CD4-positive, alpha-beta T cell treated with Interleukin-17A for 4 hours (primary cell): Measurements from ENCODE around the gene FABP1.

ENCODE experiments used
- DNase-seq: peaks from one replicate; pipeline ENCODE4 v3.0.0-alpha.2; 2020; ENCODE audit warnings: mixed read lengths

The FABP1 gene

DNA sequence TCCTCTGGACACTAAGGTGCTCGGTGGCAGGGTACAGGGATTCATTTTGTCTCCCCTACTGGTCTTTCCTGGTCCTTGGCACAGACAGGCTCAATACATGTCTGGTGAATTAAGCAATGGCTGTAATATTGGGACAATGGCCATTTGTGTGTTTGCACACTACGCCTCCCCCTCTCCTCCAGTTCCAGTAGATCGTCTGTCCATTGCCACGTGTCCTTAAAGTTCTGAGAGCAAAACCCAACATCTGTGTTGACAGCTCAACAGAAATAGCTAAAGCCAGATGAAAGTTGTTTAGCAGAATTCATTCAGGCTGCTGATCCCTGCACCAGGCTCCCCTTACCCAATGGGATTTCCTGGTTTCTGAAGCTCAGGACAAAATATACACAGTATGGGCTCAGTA is 9.0 kb upstream of the FABP1 start:
- no peak for DNase-seq

DNA sequence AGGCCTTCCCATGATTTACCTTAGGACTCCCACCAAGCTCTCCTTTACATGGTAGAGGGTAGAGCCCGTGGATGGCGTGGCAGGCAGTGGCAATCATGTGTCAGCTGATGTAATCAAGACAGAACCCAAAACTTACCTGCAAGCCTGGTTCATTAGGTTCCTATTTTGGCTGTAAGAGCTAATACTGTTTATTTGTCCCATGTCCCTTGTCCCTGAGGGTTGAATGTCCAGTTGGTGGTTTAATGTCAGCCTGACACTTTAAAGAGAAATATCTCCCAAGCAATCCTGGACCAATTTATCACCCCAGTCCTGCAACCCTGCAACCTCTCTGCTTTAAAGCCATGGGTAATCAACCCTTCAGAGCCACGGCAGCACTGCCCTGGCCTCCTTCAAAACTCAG is 6.0 kb upstream of the FABP1 start:
- DNase-seq, result no peak

DNA sequence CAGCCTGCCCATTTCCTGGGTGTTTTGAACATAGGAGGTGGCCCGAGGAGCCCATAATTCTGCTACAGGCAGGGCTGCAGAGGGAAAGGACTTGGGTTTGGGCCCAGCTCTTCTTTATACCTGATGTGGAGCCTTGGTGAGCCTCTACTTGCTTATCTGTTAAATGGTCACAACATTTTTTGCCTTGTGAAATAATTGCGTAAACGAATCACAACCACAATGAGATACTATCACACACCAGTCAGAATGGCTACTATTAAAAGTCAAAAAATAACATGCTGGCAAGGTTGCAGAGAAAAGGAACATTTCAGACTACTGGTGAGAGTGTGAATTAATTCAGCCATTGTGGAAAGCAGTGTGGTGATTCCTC is 4.1 kb upstream of the FABP1 start:
- no peak for DNase-seq

DNA sequence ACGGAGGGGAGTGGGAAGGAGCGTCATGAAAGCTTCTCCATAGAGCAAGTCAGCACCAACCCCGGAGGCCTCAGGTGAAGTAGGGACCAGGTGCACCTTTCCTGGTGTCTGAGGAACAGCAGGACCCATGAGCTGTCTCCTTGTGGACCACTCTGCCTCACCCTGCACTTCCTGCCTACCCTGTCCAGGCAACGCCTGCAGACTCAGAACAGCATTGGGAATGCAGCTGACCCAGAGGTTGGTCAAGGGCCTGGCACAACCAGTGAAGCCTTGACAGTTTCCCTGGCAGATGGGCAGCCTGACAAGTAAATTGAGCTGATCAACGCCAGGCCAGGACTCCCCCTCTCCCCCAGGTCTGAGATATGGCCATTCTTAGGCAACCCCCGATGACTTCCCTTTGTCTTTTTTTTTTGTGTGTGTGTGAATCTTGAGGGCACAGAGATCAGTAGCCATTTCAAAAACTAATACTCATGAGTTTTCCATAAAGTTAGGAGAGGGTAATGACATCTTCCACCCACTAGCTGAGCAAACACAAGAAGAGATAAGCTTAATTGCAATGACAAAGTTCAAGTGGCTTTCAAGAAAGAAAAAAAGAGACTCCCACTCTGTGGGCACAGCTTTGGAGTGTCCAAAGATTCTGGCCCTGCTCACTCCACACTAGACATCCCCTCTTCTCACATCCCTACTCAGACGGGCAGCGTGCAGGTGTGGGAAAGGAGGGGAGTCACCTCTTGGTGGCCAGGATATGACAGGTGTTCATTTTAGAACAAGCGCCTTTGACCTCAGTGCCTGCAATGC is 3.5 kb upstream of the FABP1 start:
- no peak for DNase-seq

DNA sequence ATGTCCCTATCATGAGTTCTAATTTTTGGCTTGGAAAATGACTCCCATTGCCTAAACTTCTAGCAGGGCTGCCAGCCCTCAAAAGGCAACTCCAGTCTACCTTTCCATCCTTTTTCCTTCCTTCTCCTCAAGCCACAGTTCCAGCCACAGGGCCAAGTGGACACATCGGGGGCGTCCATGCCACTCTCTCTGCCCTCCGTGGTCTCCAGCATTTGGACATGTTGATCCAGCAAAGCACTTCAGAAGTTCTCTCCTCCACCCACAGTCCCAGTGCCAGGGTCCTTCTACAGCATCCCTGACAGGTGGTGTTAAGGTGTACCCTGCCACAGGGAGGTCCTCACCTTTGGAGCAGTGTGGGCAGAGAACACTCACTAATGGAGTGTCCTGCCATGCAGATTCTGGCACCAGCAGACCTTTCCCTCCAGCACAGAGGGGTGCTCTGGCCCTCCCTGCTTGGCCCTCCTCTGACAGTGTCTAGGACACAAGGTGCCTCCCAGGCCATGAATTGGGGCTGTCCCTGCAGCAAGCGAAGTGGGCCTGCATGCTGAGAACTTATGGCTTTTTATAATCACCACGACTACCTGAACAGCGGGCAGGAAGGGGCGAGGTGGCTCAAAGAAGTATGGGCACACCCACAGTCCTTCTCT is 1.6 kb upstream of the FABP1 start:
- no peak for DNase-seq

DNA sequence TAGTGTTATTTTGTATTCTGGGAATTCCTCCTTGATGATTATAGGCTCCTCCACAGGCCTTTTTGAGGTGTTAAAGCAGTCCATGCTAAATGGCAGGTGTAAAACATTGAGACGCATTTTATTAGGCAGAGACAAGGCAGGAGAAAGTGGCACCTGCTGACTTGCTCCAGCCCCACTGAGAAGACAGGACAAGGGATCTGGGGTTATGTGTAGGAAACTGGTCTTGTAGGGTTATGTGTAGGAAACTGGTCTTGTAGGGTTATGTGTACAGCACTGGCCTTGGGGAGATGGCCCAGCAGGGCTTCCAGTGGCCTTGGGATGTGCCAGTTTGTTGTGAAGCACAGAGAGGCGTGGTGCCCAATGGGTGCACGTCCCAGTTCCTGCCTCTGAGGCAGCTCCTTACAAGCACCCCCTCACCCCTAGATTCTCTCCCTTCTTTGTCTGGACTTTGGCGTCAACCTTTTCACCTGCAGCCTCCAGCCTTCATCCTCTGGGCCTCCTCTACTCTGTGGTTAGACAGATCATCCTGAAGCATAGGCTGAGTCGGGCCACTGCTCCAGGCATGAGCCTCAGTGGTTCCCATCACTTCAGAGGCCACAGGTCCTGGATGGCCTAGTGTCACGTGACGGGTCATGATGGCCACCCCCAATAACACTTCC is 921 bp upstream of the FABP1 start:
- DNase-seq, result no peak

DNA sequence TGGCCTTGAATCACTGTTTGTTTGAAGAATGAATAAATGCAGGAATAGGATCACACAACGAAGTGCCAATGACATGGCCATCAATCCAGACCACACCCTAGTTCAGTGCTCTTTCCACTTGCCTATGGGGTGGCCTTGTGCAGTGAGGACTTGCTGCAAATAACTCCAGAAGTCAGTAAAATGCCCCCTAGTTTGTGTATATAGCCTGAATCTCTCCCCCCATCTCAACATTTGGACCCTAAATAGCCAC is 299 bp downstream of the FABP1 start:
- DNase-seq, result no peak

DNA sequence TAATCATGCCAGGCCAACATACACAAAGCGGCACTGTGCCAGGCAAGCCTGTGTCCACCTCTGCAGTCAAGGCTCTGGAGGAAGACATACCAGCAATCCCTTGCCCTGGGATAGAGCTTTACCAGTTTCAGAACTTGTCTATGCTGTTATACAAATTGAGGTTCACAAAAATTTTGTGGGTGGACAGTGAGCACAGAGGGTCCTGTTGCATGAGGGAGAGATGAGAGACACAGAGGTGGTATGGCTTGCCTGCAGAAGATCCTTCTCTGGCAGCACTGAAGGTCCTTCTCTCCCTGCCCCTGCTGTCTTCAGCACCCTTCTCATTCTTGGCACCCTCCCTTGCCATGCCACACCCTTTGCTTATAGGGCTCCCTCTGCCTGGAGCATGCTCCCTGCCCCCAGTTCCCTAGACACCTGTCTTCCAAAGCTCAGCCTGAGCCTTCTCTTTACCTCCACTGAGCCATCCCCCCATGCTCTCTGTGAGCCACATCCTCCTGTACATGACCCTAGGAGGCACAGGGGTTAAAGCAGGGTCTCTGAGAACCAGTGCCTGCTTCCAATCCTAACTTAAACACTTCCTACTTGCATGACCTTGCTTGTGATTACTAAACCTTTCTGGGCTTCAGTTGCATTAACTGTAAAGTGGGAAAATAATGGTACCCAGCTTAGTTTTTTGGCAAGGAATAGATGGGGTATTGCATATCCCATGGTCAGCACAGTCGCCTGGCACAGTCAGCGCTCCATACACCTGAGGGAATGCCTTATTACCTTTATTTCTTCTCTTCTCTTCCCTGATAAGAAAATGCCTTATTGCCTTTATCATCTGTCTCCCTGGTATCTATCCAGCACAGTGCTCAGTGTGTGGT is 857 bp downstream of the FABP1 start:
- DNase-seq, result no peak

DNA sequence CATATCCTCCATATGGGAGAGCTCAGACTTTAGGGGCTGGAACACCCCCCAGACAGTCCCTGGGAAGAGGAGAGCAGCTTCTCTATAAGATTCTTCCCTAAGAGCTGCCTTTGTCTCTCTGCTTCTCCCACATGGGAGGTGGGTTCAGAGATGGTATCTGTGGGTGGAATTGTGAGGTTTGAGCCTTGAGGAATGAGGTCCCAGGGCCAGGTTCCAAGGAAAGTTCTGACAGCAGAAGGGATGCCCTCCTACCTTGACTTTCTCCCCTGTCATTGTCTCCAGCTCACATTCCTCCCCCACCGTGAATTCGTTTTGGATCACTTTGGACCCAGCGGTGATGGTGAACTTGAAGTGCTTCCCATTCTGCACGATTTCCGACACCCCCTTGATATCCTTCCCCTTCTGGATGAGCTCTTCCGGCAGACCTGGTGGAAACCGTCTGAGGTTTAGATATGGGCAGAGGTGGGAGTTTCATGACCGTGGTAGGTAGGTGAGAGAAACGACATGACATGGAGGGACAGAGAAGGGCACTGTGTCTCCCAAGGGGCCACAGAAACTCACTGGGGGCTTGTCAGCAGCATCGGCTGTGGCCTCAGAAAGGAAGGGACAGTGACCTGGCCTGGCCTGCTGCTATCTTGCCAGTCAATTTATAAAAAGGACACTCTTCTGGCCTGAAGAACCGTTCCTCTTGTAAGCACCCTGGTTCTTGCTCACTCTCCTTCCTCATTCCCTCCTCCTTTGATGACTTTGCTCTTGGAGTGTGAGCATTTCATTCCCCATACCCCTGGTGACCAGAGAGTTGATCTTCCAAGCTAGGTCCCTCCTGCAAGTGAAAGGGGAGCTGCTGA is 1.7 kb downstream of the FABP1 start:
- DNase-seq, result no peak

DNA sequence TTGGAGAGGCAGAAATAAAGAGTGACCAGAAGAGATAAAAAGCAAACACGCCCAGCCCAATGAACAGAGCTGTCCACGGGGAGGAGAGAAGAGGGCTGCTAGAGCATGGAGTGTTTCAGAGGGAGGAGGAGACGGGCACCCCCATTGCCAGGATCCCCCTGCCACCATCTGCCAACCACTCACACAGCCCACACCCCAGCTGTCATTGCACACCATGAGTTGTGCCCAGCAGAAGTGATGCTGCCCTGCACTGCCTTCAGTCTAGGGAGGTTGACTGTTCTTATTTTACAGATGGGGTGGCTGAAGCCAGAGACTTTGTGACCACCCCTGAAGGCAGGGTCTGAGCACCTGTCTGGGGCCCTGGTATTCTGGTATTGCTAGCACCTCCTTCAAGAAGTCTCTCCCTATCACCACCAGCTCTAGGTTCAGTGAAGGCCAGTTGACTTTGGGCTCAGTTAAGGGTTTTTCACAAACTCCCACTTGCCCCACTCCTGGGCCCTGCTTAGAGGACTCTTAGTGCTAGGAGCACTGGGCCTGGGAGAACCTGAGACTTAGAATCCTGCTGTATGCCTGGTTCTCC is 2.4 kb downstream of the FABP1 start:
- no peak for DNase-seq

DNA sequence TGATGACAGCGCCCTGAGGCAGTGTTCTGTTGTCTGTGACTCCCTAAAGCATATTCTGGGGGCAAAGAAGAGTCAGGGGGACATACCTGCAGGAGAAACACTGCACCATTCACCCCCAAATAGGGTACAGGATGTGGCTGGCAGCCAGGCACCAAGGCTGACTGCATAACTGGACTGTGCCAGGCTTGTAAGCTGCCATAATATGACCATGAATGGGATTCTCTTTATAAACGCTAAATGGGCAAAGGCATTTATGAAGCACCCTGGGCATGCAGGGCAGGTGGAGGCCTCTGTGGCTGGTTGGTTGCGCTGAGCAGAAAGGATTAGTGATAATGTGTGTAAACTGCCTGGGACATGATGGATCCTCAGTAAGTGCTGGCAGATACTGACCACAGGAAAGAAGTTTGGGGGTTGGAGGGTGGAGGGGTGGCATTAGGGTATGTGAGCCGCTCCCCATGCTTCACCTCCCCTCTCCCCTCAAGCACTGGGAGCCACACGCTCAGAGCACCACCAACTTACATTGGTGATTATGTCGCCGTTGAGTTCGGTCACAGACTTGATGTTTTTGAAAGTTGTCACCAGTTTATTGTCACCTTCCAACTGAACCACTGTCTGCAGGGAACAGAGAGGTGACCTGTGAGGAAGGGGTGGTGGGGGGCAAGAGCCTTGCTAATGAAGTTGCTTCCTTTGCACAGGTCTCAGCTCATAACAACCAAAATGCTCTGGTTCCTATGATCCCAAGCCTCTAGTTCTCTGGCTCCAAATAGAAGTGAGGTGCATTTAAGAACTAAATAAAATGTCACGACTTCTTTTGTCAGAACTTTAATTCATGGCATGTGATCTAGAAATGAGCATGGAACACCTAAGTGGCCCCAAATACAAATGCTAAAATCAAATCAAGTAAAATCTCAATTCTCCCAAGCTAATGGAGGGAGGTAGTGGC is 3.6 kb downstream of the FABP1 start:
- DNase-seq, result no peak

DNA sequence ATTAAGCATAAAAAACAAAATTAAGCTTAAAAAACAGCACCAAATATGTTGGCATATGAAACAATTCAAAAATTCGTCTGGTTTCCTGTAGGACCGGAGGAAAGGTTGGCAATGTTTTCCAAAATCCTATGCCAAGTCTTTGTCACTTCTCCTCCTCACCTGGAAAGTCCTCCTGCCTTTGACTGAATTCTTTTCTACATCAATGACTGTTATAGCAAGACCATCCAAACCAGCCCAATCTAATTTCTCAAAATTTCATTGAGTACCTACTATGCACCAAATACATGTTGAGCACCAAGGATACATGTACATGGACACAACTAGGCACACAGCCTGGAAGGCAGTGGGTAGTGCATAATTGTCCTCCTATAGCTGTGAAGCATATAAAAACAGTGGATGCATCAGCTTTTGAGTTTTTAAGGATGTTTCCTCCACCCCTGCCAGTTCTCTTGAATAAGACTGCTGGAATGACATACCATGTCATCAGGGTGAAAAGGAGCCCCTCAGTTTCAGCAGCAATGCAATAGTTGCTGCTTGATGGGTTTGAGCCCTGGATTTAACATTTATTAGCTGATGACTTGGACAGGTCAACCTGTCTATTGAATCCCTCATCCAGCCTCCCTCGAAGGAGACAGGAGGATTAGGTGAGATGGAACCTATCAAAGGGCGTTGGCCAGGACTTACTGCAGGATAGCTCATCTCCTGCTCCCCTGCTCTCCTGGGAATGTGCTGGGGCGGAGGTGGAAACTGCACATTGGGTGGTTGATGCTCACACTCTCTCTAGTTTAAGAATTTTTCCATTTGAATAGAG is 4.5 kb downstream of the FABP1 start:
- no peak for DNase-seq

DNA sequence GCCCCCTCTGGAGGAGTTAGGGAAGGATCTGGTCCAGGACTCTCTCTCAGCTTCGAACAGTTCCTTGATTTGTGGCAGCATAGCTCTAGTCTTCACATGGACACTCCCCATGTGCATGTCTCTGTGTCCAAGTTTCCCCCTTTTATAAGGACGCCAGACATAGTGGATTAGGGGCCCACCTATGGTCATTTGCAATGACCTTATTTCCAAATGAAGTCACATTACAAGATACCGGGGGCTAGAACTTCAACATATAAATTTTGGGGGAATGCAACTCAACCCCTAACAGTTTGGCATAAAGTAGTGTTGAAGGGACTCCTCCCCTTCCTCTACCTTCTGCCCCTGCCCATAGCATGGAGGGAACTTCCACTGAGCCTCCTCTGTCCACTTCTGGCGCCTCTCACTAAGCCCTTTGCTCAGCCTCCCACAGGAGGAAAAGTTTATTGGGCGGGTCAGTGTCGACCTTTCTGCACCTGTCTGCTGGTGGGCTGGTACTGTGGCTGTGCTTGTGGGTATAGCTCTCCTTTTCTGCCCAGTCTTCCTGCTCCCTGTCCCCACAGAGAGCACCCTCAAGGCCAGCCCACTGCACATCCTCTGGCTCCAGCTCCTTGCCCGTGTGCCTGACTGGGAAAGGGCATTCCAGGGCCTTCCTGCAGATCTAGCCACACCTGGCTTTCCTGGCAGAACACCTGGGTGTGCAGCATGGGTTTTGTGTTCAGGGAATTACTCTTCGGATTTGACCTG is 5.5 kb downstream of the FABP1 start:
- no peak for DNase-seq

DNA sequence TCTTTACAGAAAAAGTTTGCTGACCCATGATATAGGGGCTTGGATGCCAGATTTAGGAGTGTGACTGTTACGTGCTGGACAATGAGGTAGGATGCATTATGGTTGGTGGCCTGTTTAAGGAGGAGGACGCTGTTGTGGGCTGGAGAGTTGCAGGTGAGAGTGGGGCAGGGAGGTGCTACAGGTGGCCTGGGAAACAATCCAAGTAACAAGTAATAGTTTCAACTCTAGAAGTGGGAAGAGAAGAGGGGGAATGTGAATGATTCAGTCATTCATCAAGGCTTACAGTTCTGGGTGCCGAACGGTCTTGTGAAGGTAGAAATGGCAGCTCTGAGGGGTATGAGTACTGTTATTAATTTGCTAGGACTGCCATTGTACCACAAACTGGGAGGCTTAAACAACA is 6.2 kb downstream of the FABP1 start:
- no peak for DNase-seq

DNA sequence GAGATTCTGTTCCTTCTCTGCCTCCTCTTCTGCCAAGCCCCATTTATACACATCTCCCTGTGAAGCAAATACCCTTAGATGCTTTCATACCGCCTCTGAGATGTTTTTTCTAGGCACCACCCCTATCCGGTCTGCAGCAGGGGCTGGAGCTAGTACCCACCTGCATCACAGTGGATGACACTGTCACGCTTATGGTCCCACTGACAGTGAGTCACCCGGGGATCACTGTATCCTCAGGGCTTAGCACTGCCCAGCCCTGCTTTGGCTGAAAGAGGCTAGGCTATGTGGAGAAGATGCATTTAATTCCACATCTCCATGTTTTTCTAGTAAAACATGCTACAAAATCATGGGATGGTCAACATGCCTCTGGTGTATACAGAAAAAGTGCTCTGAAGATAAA is 9.9 kb downstream of the FABP1 start:
- no peak for DNase-seq

DNA sequence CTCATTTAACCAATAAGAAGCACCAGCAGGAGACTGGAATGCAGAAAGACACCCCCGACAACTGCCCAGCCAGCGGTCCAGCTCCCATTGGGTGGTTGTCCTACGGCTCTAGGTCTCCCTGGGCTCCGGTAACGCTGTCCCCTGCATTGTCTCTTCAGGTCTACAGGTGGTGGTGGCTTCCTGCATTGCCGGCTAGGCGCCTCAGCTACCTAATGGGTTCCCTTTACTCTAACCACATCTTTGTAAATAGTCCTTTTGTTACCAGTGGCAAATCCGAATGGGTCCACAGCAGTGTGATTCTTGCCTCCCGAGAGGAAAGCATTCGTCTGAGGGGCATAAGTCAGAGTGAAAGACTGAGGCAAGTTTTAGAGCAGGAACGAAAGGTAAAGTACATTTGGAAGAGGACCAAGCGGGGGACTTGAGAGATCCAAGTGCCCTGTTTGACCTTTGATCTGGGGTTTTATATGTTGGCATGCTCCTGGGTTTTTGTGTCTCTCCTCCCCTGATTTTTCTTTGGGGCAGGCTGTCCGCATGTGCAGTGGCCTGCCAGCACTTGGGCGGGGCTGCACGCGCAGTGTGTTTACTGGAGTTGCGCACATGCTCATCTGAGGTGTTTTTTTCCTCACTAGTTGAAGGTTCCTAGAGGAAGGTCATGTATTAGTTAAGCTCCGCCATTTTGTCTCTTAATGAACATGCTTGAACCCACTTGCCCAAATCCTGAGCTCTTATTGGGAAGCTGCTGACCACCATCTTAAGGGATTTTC is 11.0 kb downstream of the FABP1 start:
- no peak for DNase-seq

DNA sequence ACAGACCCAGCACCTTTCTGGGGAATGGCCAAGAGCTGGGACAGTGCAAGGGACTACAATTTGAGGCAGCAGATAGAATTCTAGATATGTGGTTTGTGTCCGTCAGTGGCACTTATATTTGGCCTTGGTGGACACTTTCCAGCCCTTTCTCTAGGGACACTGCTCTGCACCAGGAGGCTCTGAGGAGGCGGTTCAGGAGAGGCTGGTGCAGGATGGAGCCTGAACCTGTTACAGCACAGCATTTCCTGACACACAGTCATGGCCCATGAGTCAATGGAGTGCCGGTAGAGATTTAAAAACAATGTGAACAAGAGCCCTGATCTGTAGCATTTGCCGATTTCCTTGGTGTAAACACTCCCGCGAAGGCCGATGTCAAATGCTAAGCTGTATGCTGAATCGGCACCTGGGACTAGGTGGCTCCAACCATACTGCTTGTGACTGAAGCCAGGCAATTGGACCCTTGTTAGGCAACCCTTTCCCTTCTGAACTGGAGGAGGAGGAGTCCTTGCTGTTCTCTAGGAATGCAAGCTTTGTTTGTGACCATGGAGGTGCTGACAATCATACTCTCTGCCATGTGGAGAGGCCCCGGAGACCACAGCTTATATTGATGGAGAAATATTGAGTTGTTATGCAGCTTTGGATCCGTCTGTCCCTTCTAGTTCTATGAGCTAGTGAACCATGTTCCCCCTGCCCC is 11.9 kb downstream of the FABP1 start:
- no peak for DNase-seq

DNA sequence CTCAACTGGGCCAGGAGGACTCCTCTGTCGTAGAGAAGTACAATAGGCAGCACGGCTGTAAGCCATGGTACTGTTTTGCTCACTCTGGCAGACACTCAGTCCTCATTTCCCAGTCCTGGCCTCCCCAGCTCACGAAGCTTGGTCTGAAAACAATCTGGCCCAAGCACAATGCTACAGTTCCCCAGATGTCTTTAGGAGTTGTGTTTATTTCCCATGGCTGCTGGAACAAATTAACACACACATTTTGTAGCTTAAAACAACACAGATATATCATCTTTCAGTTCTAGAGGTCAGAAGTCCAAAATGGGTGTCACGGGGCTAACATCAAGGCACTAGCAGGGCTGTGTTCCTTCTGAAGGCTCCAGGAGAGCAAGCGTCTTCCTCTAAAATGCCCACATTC is 13.0 kb downstream of the FABP1 start:
- DNase-seq, result no peak
